Measurements from ENCODE around the gene GMDS. TPM values are rescaled to one million over a fixed set of nuclear protein-coding genes. Genes with fewer than 3 reads are reported as not detected.
A peak's percentile ranks its signal among the peaks of the same experiment; 100 is the strongest.

Gene GMDS
- total RNA-seq, 2 experiments from 2014 or later: 36.6 to 42.8 TPM

- Mint-ChIP-seq H3K36me3 (ENCODE audit: low read depth) (no peaks in the 10 kb centered on the region), H3K27me3 (peaks cover 55% of the 10 kb centered on the region), H3K9me3 (no peaks in the 10 kb centered on the region), H3K4me3 (no peak overlapping the region), H3K4me1 (ENCODE audit: low read depth) (peaks cover 9% of the 10 kb centered on the region), H3K27ac (no peak overlapping the region)
- intact Hi-C loops (cut with micrococcal nuclease): no loop called here
- no peak for ATAC-seq
- no peak for TF ChIP-seq CTCF (IDR thresholded peaks at IDR 0.05)
- ChIA-PET CTCF (interaction anchor here (0.8 to 2.5 kb wide), 8 partner anchors 8 to 1019 kb away, joined by 3 to 8 read pairs (median 3); no protein-coding TSS in a partner anchor), POLR2A (no interaction called here)
- DNase-seq: no peak
These were observed 630.1 kb downstream of the GMDS start for GRCh38 chr6:1615151-1615852.

GRCh38 chr6:1614448-1615150, 630.8 kb downstream of the GMDS start:
- TF ChIP-seq CTCF (IDR thresholded peaks at IDR 0.05): no peak
- Mint-ChIP-seq H3K27ac (no peak overlapping the region), H3K9me3 (no peaks in the 10 kb centered on the region), H3K27me3 (peaks cover 55% of the 10 kb centered on the region), H3K4me1 (ENCODE audit: low read depth) (peaks cover 9% of the 10 kb centered on the region), H3K4me3 (no peak overlapping the region), H3K36me3 (ENCODE audit: low read depth) (no peaks in the 10 kb centered on the region)
- intact Hi-C loops (cut with micrococcal nuclease): no loop called here
- ChIA-PET POLR2A (interaction anchor here (1.0 kb wide), 1 partner anchor 80 kb away, joined by 3 read pairs; no protein-coding TSS in a partner anchor), CTCF (interaction anchor here (0.9 to 2.5 kb wide), 5 partner anchors 10 to 489 kb away, joined by 3 to 8 read pairs (median 3); no protein-coding TSS in a partner anchor)
- DNase-seq (peak; percentile 23), ATAC-seq (no peak)

- H3K9me3 Mint-ChIP-seq: no peaks in the 10 kb centered on the region
- H3K36me3 Mint-ChIP-seq (ENCODE audit: low read depth): no peaks in the 10 kb centered on the region
- H3K4me1 Mint-ChIP-seq (ENCODE audit: low read depth): peaks cover 11% of the 10 kb centered on the region
- intact Hi-C loops (cut with micrococcal nuclease): no loop called here
- ATAC-seq (no peak), DNase-seq (no peak)
- H3K27me3 Mint-ChIP-seq: peaks cover 57% of the 10 kb centered on the region
- CTCF ChIA-PET: interaction anchor here (0.9 to 2.5 kb wide), 4 partner anchors 11 to 490 kb away, joined by 3 to 8 read pairs (median 4); no protein-coding TSS in a partner anchor
- H3K4me3 Mint-ChIP-seq: no peak overlapping the region
- TF ChIP-seq CTCF (IDR thresholded peaks at IDR 0.05): no peak
- no peak overlapping the region for H3K27ac Mint-ChIP-seq
- POLR2A ChIA-PET: interaction anchor here (1.0 kb wide), 1 partner anchor 81 kb away, joined by 3 read pairs; no protein-coding TSS in a partner anchor
These were observed 631.5 kb downstream of the GMDS start for GRCh38 chr6:1613688-1614447.

GRCh38 chr6:1613346-1613687, 632.1 kb downstream of the GMDS start:
- ATAC-seq: no peak
- Mint-ChIP-seq H3K4me1 (ENCODE audit: low read depth) (peaks cover 16% of the 10 kb centered on the region), H3K9me3 (no peaks in the 10 kb centered on the region), H3K4me3 (no peak overlapping the region), H3K27ac (no peak overlapping the region), H3K27me3 (peaks cover 57% of the 10 kb centered on the region), H3K36me3 (ENCODE audit: low read depth) (no peaks in the 10 kb centered on the region)
- DNase-seq: no peak
- CTCF ChIA-PET: interaction anchor here (1.0 kb wide), 1 partner anchor 1021 kb away, joined by 3 read pairs; no protein-coding TSS in a partner anchor
- no peak for TF ChIP-seq CTCF (IDR thresholded peaks at IDR 0.05)
- intact Hi-C loops (cut with micrococcal nuclease): no loop called here
- POLR2A ChIA-PET: no interaction called here
